HG03342 (cell line): ENCODE data around the gene HSFY1.
"Not testable (repeated sequence)": the region's sequence is repeated elsewhere in the genome, so short reads cannot be mapped to it uniquely, and the experiment has no call there.

Experiments
- ATAC-seq: cut with Tn5 transposase; IDR thresholded peaks from one replicate; pipeline ENCODE4 v1.9.1; 2021; ENCODE audit warnings: mild to moderate bottlenecking, moderate library complexity; ENCODE audit not compliant: unreplicated experiment

Gene HSFY1, protein sequence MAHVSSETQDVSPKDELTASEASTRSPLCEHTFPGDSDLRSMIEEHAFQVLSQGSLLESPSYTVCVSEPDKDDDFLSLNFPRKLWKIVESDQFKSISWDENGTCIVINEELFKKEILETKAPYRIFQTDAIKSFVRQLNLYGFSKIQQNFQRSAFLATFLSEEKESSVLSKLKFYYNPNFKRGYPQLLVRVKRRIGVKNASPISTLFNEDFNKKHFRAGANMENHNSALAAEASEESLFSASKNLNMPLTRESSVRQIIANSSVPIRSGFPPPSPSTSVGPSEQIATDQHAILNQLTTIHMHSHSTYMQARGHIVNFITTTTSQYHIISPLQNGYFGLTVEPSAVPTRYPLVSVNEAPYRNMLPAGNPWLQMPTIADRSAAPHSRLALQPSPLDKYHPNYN

DNA sequence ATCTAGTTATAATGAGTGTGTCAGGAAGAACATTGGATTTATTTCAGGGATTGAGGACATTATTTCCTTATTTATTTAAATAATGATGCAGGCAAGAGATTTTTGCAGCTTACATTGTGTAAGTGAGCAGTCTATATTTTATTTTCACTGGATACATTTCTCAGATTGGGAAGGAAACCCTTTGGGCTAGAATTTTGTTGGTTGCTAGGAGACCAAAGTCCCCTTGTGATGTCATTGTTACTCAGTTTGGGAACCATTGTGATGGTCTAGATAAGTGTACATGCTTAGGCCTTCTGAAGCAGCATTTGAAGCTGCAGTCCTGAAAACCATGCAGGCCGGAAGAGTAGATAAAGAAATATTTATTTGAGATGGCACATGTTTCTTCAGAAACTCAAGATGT is at the start of gene HSFY1:
HSFY1 (plus strand) TSS at position 301 of the 400 bp plus-strand sequence; CDS start at position 369, 68 bp downstream.
- ATAC-seq = not testable (repeated sequence)

DNA sequence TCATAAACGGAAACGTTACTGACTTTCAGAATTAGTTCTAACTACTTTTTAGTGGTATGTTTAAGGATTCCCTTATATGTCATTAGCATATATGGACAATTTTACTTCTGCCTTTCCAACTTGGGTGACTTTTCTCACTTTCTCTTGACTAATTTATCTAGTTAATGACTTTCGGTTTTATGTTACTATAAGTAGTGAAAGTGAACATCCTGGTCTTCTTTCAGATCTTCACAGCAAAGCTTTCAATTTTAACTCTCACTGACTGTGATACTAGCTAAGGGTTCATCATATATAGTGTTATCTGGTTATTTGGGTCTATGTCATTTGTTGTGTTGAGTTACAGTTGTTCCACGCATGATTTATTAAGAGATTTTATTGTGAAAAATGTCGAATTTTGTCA is 42.3 kb upstream of the HSFY1 start:
- ATAC-seq = not testable (repeated sequence)

DNA sequence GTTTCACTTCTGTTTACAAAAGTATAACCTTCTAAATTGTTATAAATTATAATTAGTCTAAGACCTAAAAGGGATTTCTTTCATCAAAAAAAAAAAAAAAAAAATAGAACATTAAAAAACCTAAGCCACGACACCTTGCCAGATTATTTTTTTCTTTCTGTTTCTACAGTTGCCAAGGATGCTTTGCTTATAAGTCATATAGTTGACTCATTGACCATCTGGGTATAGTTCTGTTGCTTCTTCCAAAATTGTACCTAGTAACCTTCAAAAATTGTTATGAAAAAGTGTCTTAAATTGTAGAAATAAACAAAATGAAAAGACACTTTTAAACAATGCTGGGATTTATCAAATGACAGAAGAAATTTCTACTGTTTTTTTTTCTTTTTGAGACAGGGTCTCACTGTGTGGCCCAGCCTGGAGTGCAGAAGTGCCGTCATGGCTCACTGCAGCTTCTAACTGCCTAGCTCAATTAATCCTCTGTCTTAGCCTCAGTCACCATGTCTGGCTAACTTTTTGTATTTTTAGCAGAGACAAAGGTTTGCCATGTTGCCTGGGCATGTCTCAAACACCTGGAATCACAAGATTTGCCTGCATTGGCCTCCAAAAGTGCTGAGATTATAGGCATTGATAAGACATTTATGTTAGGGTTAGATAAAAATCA is 15.4 kb upstream of the HSFY1 start:
- ATAC-seq = not testable (repeated sequence)

DNA sequence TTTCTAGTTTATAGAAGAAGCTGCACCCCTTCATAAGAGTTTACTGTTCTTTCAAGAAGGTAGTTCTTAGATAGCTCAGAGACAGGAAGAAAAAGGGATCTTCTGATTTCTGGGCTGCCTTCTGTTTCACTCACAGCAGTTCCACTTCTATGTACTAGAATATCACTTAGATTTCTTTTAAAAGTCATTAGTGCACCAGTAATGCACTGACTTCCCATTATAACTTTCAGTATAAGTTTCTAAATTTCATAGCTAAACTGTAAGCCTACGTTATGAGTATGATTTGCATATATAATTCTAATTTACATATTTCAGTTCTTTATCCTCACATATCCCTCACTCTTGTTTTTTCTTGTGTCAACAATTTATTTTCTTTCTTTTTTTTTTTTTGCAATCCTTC is 7.6 kb upstream of the HSFY1 start:
- ATAC-seq = not testable (repeated sequence)

DNA sequence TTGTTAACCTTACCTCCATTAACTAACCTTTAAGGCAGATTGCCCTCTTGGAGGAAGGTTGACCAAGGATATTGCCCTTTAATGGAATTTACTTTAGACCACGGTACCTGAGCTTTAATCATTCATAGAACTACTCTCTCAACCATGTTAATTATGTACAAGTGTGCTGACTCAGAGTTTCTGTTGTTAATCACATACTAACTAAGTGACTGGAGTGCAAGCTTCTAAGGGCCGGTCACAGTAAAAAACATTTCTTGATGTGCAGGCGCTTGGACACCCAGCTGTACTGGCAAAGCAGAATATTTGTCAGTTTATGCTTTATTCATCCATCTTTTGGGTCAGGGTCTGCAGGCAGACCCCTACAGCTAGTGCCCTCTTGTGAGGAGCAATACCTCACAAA is 6.6 kb downstream of the HSFY1 start:
- ATAC-seq = not testable (repeated sequence)

DNA sequence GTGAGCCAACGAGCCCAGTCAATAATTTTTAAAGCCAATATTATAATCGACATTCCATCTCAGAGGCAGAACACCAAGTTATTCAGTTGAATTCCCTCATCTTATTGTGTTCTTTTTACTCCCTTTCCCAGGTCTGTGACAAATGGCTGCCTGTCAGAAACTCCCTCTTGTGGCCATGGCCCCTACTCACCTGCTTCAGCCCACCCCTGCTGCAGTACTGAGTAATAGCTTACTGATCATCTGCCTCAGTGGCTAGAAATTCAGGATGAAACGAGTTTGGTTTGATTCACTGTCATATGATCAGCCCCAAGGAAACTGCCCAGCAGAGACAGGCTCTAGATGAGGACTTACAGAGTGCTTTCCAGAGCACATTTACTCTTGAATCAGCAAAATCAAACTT is 19.4 kb downstream of the HSFY1 start:
- ATAC-seq = not testable (repeated sequence)
